Heart left ventricle (tissue), 16 donors: ENCODE data around the gene MILR1. TPM values are rescaled to one million over a fixed set of nuclear protein-coding genes. Genes with fewer than 3 reads are reported as not detected.

Experiments
- ATAC-seq, 4 donors: fragments of 200-7000 bp; cut with Tn5 transposase; one replicate each; pipeline ENCODE4 v1.9.1; 2020 to 2022; ENCODE audit warnings: moderate library complexity in 4 of 4, mild to moderate bottlenecking in 3 of 4, moderate number of reproducible peaks in 1 of 4
- DNase-seq, 5 donors: peaks; one replicate each; pipeline ENCODE4 v3.0.0-alpha.2; 2020
- H3K27ac ChIP-seq, 12 donors: fragments of 200-600 bp; sonication (generic) in 4 of 12; one replicate each; pipeline versions ENCODE4 v1.5.0 to v1.8.0; 2016 to 2022; ENCODE audit warnings: mild to moderate bottlenecking in 2 of 12
- H3K27me3 ChIP-seq, 9 donors: fragments of 200-600 bp; sonication (generic) in 2 of 9; one replicate each; pipeline versions ENCODE4 v1.5.1 to v1.8.0; 2016 to 2022; ENCODE audit warnings: mild to moderate bottlenecking in 3 of 9
- H3K36me3 ChIP-seq, 9 donors: fragments of 200-600 bp; sonication (generic) in 2 of 9; one replicate each; pipeline versions ENCODE4 v1.5.0 to v1.8.0; 2018 to 2022; ENCODE audit warnings: mild to moderate bottlenecking in 2 of 9
- H3K4me1 ChIP-seq, 12 donors: fragments of 200-600 bp; sonication (generic) in 4 of 12; one replicate each; pipeline versions ENCODE4 v1.5.0 to v1.8.0; 2016 to 2022; ENCODE audit warnings: mild to moderate bottlenecking in 3 of 12
- H3K4me3 ChIP-seq, 12 donors: fragments of 200-600 bp; sonication (generic) in 4 of 12; one replicate each; pipeline versions ENCODE4 v1.5.0 to v1.8.0; 2017 to 2022; ENCODE audit warnings: mild to moderate bottlenecking in 9 of 12, moderate library complexity in 4 of 12
- H3K9me3 ChIP-seq, 12 donors: fragments of 200-600 bp; sonication (generic) in 4 of 12; one replicate each; pipeline versions ENCODE4 v1.5.0 to v1.8.0; 2016 to 2022; ENCODE audit warnings: mild to moderate bottlenecking in 1 of 12
- CTCF ChIP-seq, 12 donors: fragments of 200-600 bp; sonication (generic) in 4 of 12; IDR thresholded peaks; one replicate each; pipeline versions ENCODE4 v1.5.0 to v1.8.0; 2018 to 2022; ENCODE audit warnings: antibody characterized with exemption in 12 of 12, mild to moderate bottlenecking in 5 of 12
- POLR2A ChIP-seq, 2 donors: fragments of 450-650 bp; IDR thresholded peaks; one replicate each; pipeline ENCODE4 v1.6.1; 2017; ENCODE audit warnings: antibody characterized with exemption in 2 of 2, mild to moderate bottlenecking in 2 of 2, moderate library complexity in 2 of 2
- WGBS, 4 donors: extraction: QIAGEN DNeasy Blood & Tissue Kit in 2 of 4; methylation state at CpG; one replicate each; pipeline versions ENCODE4 v1.1.5 to v1.1.7; 2013 to 2018; 5-methylcytosine and 5-hydroxymethylcytosine counted together
- intact Hi-C, 10 donors: fragments of 100-400 bp; cut with DNase I; formaldehyde crosslinking; loops; one replicate each; pipeline versions ENCODE4 v1.11.1 to v1.14.2; 2022
- polyA plus RNA-seq, 2 donors: library from polyadenylated mRNA; stranded (reverse); fragments of 200-250 nt; gene quantifications; one replicate each; pipeline ENCODE4 v1.2.3, GENCODE V29; 2013
- total RNA-seq, 9 donors: library from RNA; depleted of rRNA in 2 of 9; stranded (reverse); fragments of >200 nt in 2 of 9; fragmentation: NEBNext Ultra II Directional in 3 of 9; extraction: Animal tissue kit (Norgen Biotek cat#: 25700) in 3 of 9; gene quantifications; one replicate each; pipeline versions ENCODE4 v1.1.0 to v1.2.4, GENCODE V29; 2016 to 2023
- donor health status: ischemic (EF 13 %, LVEDD 7.1; RV severe dilation, severe dysfunction).
- donor health status: healthy with polysubstance abuse.
- donor health status: DM: no; HTN: yes; CAD: no.
- donor health status: DM: no; HTN: no; CAD: no.
- donor health status: ischemic (EF 25% LVEDD 6.9; RV normal size, moderate dysfunction).
- donor health status: ischemic (EF 25% LVEDD 5.7; RV mildly dilated, moderate dysfunction).
- donor health status: healthy.
- donor health status: DM: yes; HTN: yes; CAD: no.
- donor health status: ischemic (EF 35%, LVEDD 5.7; RV mildly dilated, moderate dysfunction).
- donor health status: nonischemic (EF 11% LVEDD 7.7; RV severe dilation, severe dysfunction).
- donor health status: DM: yes; HTN: yes; CAD: no.
- donor health status: PGD.
- donor health status: ischemic (EF 29% LVEDD 5.4; RV normal size, mild dysfunction).
- donor health status: nonischemic (EF 23%, LVEDD 6.1; RV moderate dilation, normal function).

MILR1 gene
- total and polyA plus RNA-seq, 11 donors: 0.95 to 23.0 (median 2.1) TPM

- peaks cover 0 to 25% (median 8%) of the 10 kb centered on the region in 12 donors for H3K9me3 ChIP-seq
- H3K36me3 ChIP-seq: no peaks in the 10 kb centered on the region
- H3K27ac ChIP-seq: peak overlapping the region in 8 of 12 donors; percentile 12 to 93 (median 64)
- 72 to 80% (median 77%) methylated on average over 3 of the region's 3 CpGs for WGBS, 4 donors
- H3K4me1 ChIP-seq: peaks cover 0 to 39% (median 2%) of the 10 kb centered on the region in 12 donors
- intact Hi-C loops: no loop called here
- no peaks in the 10 kb centered on the region for H3K27me3 ChIP-seq
- ATAC-seq: peak in 3 of 4 donors; percentile 44 to 66 (median 50)
- TF ChIP-seq CTCF (IDR thresholded peaks at IDR 0.05) (no peak), POLR2A (IDR thresholded peaks at IDR 0.05) (no peak)
- DNase-seq: no peak
- peak overlapping the region in 1 of 12 donors; percentile 9 for H3K4me3 ChIP-seq
Measured at GRCh38 chr17:64442541-64442971, 6.4 kb upstream of the MILR1 start.

- intact Hi-C loops: no loop called here
- no peaks in the 10 kb centered on the region for H3K27me3 ChIP-seq
- TF ChIP-seq POLR2A (IDR thresholded peaks at IDR 0.05): no peak
- TF ChIP-seq CTCF (IDR thresholded peaks at IDR 0.05): no peak
- no peaks in the 10 kb centered on the region for H3K36me3 ChIP-seq
- 92 to 95% (median 94%) methylated on average over 5 to 6 of the region's 6 CpGs for WGBS, 4 donors
- no peak overlapping the region for H3K4me3 ChIP-seq
- peaks cover 0 to 45% (median 2%) of the 10 kb centered on the region in 12 donors for H3K4me1 ChIP-seq
- ATAC-seq (no peak), DNase-seq (no peak)
- H3K9me3 ChIP-seq: peaks cover 0 to 19% (median 2%) of the 10 kb centered on the region in 12 donors
- peak overlapping the region in 8 of 12 donors; percentile 12 to 93 (median 64) for H3K27ac ChIP-seq
Measured at GRCh38 chr17:64443086-64443760, 5.7 kb upstream of the MILR1 start.

GRCh38 chr17:64447526-64447925, 1.4 kb upstream of the MILR1 start:
- ATAC-seq (no peak), DNase-seq (no peak)
- Histone ChIP-seq H3K27me3 (no peaks in the 10 kb centered on the region), H3K36me3 (peaks cover 0 to 3% (median 0%) of the 10 kb centered on the region in 9 donors), H3K4me3 (no peak overlapping the region), H3K4me1 (peaks cover 0 to 53% (median 0%) of the 10 kb centered on the region in 12 donors), H3K27ac (no peak overlapping the region), H3K9me3 (no peaks in the 10 kb centered on the region)
- intact Hi-C loops: no loop called here
- no peak for TF ChIP-seq POLR2A (IDR thresholded peaks at IDR 0.05)
- TF ChIP-seq CTCF (IDR thresholded peaks at IDR 0.05): no peak
- WGBS, 4 donors: 79 to 98% (median 94%) methylated on average over 1 of the region's 1 CpG

- Histone ChIP-seq H3K4me1 (peaks cover 0 to 43% (median 0%) of the 10 kb centered on the region in 12 donors), H3K27ac (peak overlapping the region in 9 of 12 donors; percentile 2 to 95 (median 35)), H3K36me3 (peaks cover 0 to 23% (median 0%) of the 10 kb centered on the region in 9 donors), H3K9me3 (no peaks in the 10 kb centered on the region), H3K4me3 (peak overlapping the region in 7 of 12 donors; percentile 1 to 54 (median 23)), H3K27me3 (no peaks in the 10 kb centered on the region)
- DNase-seq: no peak
- intact Hi-C loops: no loop called here
- no peak for TF ChIP-seq CTCF (IDR thresholded peaks at IDR 0.05)
- no peak for TF ChIP-seq POLR2A (IDR thresholded peaks at IDR 0.05)
- 72 to 78% (median 74%) methylated on average over 3 of the region's 3 CpGs for WGBS, 4 donors
- ATAC-seq: peak in 2 of 4 donors; percentile 22 to 56
Measured at GRCh38 chr17:64449545-64449944, 630 bp downstream of the MILR1 start.
